ENCODE measurements around the gene THBS3. TPM values are rescaled to one million over a fixed set of nuclear protein-coding genes. Genes with fewer than 3 reads are reported as not detected.

Gene THBS3
- 32.0 and 94.1 TPM in 2 replicates for total RNA-seq

GRCh38 chr1:155207806-155208540 is at the start of gene THBS3:
Gene THBS3, minus strand, starts transcription at chr1:155207897. Its CDS starts 21 bp downstream, at chr1:155207876.

GRCh38 chr1:155255243-155256007 is 47.7 kb upstream of the THBS3 start, which contains the start of gene ENTREP3:
Gene ENTREP3, minus strand, starts transcription at chr1:155255483. Its CDS starts 606 bp downstream, at chr1:155254877.

GRCh38 chr1:155208541-155209311 is 1.0 kb upstream of the THBS3 start, which contains the start of gene MTX1:
Gene MTX1, plus strand, starts transcription at chr1:155208695. Its CDS starts 110 bp downstream, at chr1:155208805.

GRCh38 chr1:155173478-155174323 is 34.0 kb downstream of the THBS3 start, which contains the start of gene TRIM46:
Gene TRIM46, plus strand, starts transcription at chr1:155173849. Its CDS starts 118 bp downstream, at chr1:155173967.

GRCh38 chr1:155172732-155173477 is 34.8 kb downstream of the THBS3 start, which contains the start of gene KRTCAP2:
Gene KRTCAP2, minus strand, starts transcription at chr1:155173304. Its CDS starts 80 bp downstream, at chr1:155173224.

Other genes with a start within 250 kb of the THBS3 start
- gene PYGO2, start 246.1 kb downstream of the THBS3 start, total RNA-seq: 11.1 and 11.7 TPM in 2 replicates
- gene SHC1, start 237.2 kb downstream of the THBS3 start, total RNA-seq: 432 and 457 TPM in 2 replicates
- 26.8 and 39.6 TPM in 2 replicates for gene CKS1B, start 233.2 kb downstream of the THBS3 start, total RNA-seq
- gene FLAD1, start 224.6 kb downstream of the THBS3 start, total RNA-seq: 13.0 and 21.8 TPM in 2 replicates
- gene LENEP, start 214.3 kb downstream of the THBS3 start, total RNA-seq: 0.33 TPM in 1 of 2 replicates, not detected in the other
- 27.9 and 31.9 TPM in 2 replicates for gene ZBTB7B, start 205.1 kb downstream of the THBS3 start, total RNA-seq
- gene DCST2, start 174.1 kb downstream of the THBS3 start, total RNA-seq: 0.07 TPM in 1 of 2 replicates, not detected in the other
- not detected in 2 replicates for gene DCST1, start 174.1 kb downstream of the THBS3 start, total RNA-seq
- gene ADAM15, start 156.6 kb downstream of the THBS3 start, total RNA-seq: 113 and 152 TPM in 2 replicates
- gene EFNA4, start 144.2 kb downstream of the THBS3 start, total RNA-seq: 4.6 and 6.5 TPM in 2 replicates
- 3.1 and 4.2 TPM in 2 replicates for gene EFNA3, start 129.1 kb downstream of the THBS3 start, total RNA-seq
- gene EFNA1, start 80.0 kb downstream of the THBS3 start, total RNA-seq: 1.0 and 3.7 TPM in 2 replicates
- 18.8 and 22.9 TPM in 2 replicates for gene SLC50A1, start 72.0 kb downstream of the THBS3 start, total RNA-seq
- gene DPM3, start 67.4 kb downstream of the THBS3 start, total RNA-seq: 18.4 and 18.5 TPM in 2 replicates
- gene KRTCAP2, start 34.6 kb downstream of the THBS3 start, total RNA-seq: 137 and 153 TPM in 2 replicates
- gene TRIM46, start 34.0 kb downstream of the THBS3 start, total RNA-seq: 5.2 and 12.0 TPM in 2 replicates
- 29.9 and 34.6 TPM in 2 replicates for gene MTX1, start 798 bp upstream of the THBS3 start, total RNA-seq
- 11.1 and 20.4 TPM in 2 replicates for gene ENTREP3, start 47.6 kb upstream of the THBS3 start, total RNA-seq
- 51.1 and 69.8 TPM in 2 replicates for gene SCAMP3, start 54.5 kb upstream of the THBS3 start, total RNA-seq
- 33.0 and 36.0 TPM in 2 replicates for gene CLK2, start 65.6 kb upstream of the THBS3 start, total RNA-seq
- gene HCN3, start 69.6 kb upstream of the THBS3 start, total RNA-seq: 0.91 and 1.4 TPM in 2 replicates
- under 0.01 TPM in 1 of 2 replicates, not detected in the other for gene PKLR, start 93.5 kb upstream of the THBS3 start, total RNA-seq
- 106 and 139 TPM in 2 replicates for gene FDPS, start 101.0 kb upstream of the THBS3 start, total RNA-seq
- 16.7 and 19.0 TPM in 2 replicates for gene RUSC1, start 113.0 kb upstream of the THBS3 start, total RNA-seq